ENCODE results near the gene PTTG1IP. TPM values are rescaled to one million over a fixed set of nuclear protein-coding genes. Genes with fewer than 3 reads are reported as not detected.

Gene PTTG1IP
- total and polyA plus RNA-seq, 2 experiments from 2014 or later = 676 to 814 TPM

DNA sequence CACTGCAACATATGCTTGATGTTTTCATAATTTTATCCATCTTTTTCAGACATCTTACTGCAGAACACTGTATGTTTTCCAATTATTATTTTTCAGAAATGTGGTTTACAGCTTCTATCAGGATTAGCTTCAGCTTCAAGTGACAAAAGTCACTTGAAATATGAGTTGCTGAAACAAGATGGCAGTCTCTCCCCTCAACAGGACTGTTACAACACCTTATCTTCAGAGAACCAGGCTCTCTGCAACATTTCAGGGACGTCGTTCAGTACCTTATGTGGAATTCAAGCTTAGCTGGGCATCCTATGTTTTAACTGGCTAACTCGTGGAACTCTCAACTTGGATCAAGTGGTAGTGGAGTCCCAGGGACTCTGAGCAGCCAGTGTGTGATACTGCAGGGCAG, 69.8 kb downstream of the PTTG1IP start:
- in situ Hi-C loops (cut with MboI) = loop anchor here (10.0 kb wide), 1 partner anchor 131 kb away; no protein-coding TSS in a partner anchor
- Histone ChIP-seq H3K27me3 (replicated peaks; ENCODE audit: insufficient read depth) (no peaks in the 10 kb centered on the region), H3K4me3 (no peak overlapping the region), H3K9ac (no peak overlapping the region), H3K27ac (no peak overlapping the region), H2AFZ (no peak overlapping the region), H3K4me2 (ENCODE audit: unreplicated experiment) (no peak overlapping the region), H3K36me3 (ENCODE audit: low read depth) (peaks cover 22% of the 10 kb centered on the region), H3K9me2 (ENCODE audit: insufficient read depth) (no peaks in the 10 kb centered on the region), H3F3A (ENCODE audit: insufficient read depth) (peaks cover 11% of the 10 kb centered on the region), H4K20me1 (ENCODE audit: insufficient read depth) (no peaks in the 10 kb centered on the region; the same call in 1 of the 2 replicates), H3K4me1 (ENCODE audit: insufficient read depth) (peaks cover 12% of the 10 kb centered on the region; the same call in 1 of the 2 replicates), H3K79me2 (ENCODE audit: insufficient read depth) (peaks cover 85% of the 10 kb centered on the region), H3K9me3 (ENCODE audit: low read depth) (no peaks in the 10 kb centered on the region)
- no peak for DNase-seq
- no peak for TF ChIP-seq EZH2phosphoT487 (IDR thresholded peaks at IDR 0.05; ENCODE audit: insufficient read depth, low read depth)
- no peak for TF ChIP-seq EZH2 (IDR thresholded peaks at IDR 0.05; ENCODE audit: insufficient read depth, poor library complexity, severe bottlenecking)
- 42 to 44% methylated on average over 3 of the region's 3 CpGs for WGBS, 2 experiments (ENCODE audit: low coverage in 1 of 2, low lambda C conversion rate in 2 of 2, missing lambda C conversion rate in 2 of 2)

DNA sequence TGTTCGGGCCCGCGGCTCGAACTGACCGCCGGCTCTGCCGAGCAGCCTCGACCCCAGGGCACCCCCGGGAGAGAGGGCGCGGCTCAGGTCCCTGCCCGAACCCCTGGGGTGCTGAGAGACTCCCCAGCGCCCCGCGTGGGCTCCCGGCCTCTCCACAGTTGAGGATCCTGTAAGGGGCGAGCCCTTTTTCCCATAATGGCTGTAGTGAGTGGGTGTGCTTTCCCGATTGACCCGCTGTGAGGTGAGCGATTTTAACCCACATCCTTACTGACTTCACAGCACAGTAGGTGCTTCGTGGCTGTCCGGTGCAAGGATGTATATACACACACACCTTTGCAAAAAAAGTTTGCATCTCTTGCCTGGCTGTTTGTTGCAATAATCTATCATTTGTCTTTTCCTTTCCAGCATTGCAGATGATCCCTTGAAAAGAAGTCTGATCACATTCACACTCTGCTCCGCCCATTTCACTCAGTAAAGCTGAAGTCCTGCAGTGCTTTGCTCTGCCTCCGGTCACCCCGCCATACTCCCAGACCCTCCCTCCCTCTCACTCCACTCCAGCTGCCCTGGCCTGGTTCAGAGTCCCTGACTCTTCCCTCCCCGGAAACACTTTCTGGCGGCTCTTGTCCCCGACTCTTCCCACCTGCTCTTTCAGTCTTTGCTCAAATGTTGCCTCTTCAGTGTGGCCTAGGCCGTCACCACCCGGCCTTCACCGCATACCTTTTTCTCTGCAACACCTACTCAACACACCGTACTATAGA, 70.9 kb downstream of the PTTG1IP start:
- no peaks in the 10 kb centered on the region; the same call in 1 of the 2 replicates for H4K20me1 ChIP-seq (ENCODE audit: insufficient read depth)
- H2AFZ ChIP-seq = peak overlapping the region; percentile 94
- peaks cover 19% of the 10 kb centered on the region for H3K36me3 ChIP-seq (ENCODE audit: low read depth)
- peaks cover 11% of the 10 kb centered on the region for H3F3A ChIP-seq (ENCODE audit: insufficient read depth)
- H3K79me2 ChIP-seq (ENCODE audit: insufficient read depth) = peaks cover 88% of the 10 kb centered on the region
- DNase-seq = peak; percentile 52
- H3K4me3 ChIP-seq = peak overlapping the region; percentile 97
- 25 to 26% methylated on average over 32 of the region's 32 CpGs for WGBS, 2 experiments (ENCODE audit: low coverage in 1 of 2, low lambda C conversion rate in 2 of 2, missing lambda C conversion rate in 2 of 2)
- H3K27me3 ChIP-seq (replicated peaks; ENCODE audit: insufficient read depth) = no peaks in the 10 kb centered on the region
- no peaks in the 10 kb centered on the region for H3K9me2 ChIP-seq (ENCODE audit: insufficient read depth)
- H3K27ac ChIP-seq = peak overlapping the region; percentile 47
- in situ Hi-C loops (cut with MboI) = loop anchor here (10.0 kb wide), 1 partner anchor 132 kb away; no protein-coding TSS in a partner anchor
- H3K9ac ChIP-seq = peak overlapping the region; percentile 80
- H3K4me1 ChIP-seq (ENCODE audit: insufficient read depth) = peaks cover 12% of the 10 kb centered on the region; the same call in 1 of the 2 replicates
- no peaks in the 10 kb centered on the region for H3K9me3 ChIP-seq (ENCODE audit: low read depth)
- peak overlapping the region; percentile 97 for H3K4me2 ChIP-seq (ENCODE audit: unreplicated experiment)
- TF ChIP-seq EZH2 (IDR thresholded peaks at IDR 0.05; ENCODE audit: insufficient read depth, poor library complexity, severe bottlenecking) = no peak
- TF ChIP-seq EZH2phosphoT487 (IDR thresholded peaks at IDR 0.05; ENCODE audit: insufficient read depth, low read depth) = no peak

DNA sequence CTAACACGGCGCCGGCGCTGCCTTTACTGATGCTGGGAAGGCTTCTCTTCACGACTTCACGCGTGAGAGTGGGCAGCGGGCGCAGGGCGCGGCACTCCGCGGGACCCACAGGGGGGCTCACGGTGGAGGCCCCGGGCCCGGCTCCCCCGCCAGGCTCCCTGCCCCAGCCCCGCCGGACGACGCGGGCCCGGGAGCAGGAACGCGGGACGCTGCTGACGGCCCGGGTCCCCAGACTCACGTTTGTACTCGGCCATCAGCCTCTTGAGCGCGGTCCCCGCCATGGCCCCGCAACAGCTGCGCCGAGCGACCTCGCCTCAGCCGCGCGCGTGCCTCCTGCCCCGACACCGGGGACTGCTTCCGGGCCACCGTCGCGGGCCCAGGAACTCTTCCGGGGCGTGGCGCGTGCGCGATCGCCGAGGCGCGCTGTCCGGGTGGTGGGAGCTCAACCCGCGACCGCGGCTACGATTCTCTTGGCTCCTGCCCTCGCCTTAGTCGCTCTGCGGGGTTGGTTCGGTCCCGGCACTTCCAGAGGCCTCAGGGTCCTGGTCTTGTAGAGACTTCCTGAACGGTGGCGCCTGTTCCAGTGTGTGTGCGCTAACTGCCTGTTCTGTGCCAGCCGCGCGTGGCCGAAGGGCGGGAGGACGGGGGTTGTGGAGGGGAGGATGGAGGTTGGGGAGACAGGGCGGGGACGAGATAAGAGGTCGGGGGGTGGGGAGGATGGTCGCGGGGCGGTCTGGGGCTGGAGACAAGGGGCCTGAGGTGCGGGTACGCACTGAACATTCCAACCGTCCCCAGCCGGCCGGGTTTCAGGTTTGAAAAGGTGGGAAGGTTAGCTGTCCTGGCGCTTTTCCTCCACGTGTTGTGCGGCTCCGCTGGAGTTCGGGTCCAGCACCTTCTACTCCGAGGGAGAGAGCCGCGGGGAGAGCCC, 71.8 kb downstream of the PTTG1IP start, which contains the start of gene UBE2G2:
Gene UBE2G2 (minus strand): TSS at position 353 of the 928 bp plus-strand sequence. CDS start 72 bp downstream, at position 281.
- peaks cover 88% of the 10 kb centered on the region for H3K79me2 ChIP-seq (ENCODE audit: insufficient read depth)
- no peaks in the 10 kb centered on the region for H3K9me3 ChIP-seq (ENCODE audit: low read depth)
- H3K27ac ChIP-seq = peak within 1 kb of the TSS; percentile 47
- no peaks in the 10 kb centered on the region for H3K9me2 ChIP-seq (ENCODE audit: insufficient read depth)
- TF ChIP-seq EZH2phosphoT487 (IDR thresholded peaks at IDR 0.05; ENCODE audit: insufficient read depth, low read depth) (no peak), EZH2 (IDR thresholded peaks at IDR 0.05; ENCODE audit: insufficient read depth, poor library complexity, severe bottlenecking) (no peak)
- H4K20me1 ChIP-seq (ENCODE audit: insufficient read depth) = no peaks in the 10 kb centered on the region; the same call in none of the 2 replicates
- peak; percentile 91 for DNase-seq
- peak within 1 kb of the TSS; percentile 80 for H3K9ac ChIP-seq
- H3K36me3 ChIP-seq (ENCODE audit: low read depth) = peaks cover 22% of the 10 kb centered on the region
- in situ Hi-C loops (cut with MboI) = loop anchor here (10.0 kb wide), 1 partner anchor 133 kb away; no protein-coding TSS in a partner anchor
- peak within 1 kb of the TSS; percentile 94 for H2AFZ ChIP-seq
- WGBS, 2 experiments (ENCODE audit: low coverage in 1 of 2, low lambda C conversion rate in 2 of 2, missing lambda C conversion rate in 2 of 2) = 0 to 1% methylated on average over 65 to 90 of the region's 97 CpGs
- no peaks in the 10 kb centered on the region for H3K27me3 ChIP-seq (replicated peaks; ENCODE audit: insufficient read depth)
- peaks cover 12% of the 10 kb centered on the region; the same call in 1 of the 2 replicates for H3K4me1 ChIP-seq (ENCODE audit: insufficient read depth)
- peak within 1 kb of the TSS; percentile 97 for H3K4me3 ChIP-seq
- H3F3A ChIP-seq (ENCODE audit: insufficient read depth) = peaks cover 11% of the 10 kb centered on the region
- H3K4me2 ChIP-seq (ENCODE audit: unreplicated experiment) = peak within 1 kb of the TSS; percentile 97
